HG03045 (cell line): ENCODE results near the gene LMLN.
"Not testable (repeated sequence)": the region's sequence is repeated elsewhere in the genome, so short reads cannot be mapped to it uniquely, and the experiment has no call there.

ENCODE experiments used
- ATAC-seq: cut with Tn5 transposase; IDR thresholded peaks from one replicate; pipeline ENCODE4 v1.9.1; 2021; ENCODE audit warnings: mild to moderate bottlenecking, moderate library complexity; ENCODE audit not compliant: unreplicated experiment

Gene LMLN

GRCh38 chr3:198025644-198026043, 65.6 kb downstream of the LMLN start:
- no peak for ATAC-seq

- ATAC-seq, result no peak
These were observed 66.6 kb downstream of the LMLN start for GRCh38 chr3:198026620-198027019.

DNA sequence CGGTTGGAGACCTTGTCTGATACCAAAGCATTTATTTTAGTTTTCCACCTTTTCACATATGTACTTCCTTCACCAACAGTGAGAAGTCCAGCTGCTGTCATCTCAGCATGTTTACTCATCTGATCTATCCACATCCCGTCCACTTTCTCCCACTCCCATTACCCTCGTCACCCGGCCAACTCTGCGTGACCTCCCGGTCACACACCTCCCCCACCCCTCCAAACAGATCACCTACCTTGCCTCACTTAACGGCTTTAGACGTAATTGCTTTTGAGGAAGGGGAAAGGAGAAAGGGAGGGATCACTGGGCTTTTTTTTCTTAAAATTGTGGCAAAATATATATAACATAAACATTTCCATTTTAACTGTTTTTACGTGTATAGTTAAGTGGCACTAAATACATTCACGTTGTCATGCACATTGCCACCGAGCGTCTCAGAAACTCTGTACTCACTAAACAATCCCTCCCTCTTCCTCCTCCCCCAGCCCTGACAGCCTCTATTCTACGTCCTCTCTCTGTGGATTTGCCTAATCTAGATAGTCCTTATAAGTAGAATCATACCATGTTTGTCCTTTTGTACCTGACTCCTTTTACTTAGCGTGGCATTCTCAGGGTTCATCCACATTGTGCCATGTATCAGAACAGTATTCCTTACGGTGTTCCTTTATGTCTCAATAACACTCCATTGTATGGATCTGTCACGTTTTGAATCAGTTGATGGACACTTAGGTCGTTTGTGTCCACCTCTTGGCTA, 67.2 kb downstream of the LMLN start:
- ATAC-seq, result no peak

DNA sequence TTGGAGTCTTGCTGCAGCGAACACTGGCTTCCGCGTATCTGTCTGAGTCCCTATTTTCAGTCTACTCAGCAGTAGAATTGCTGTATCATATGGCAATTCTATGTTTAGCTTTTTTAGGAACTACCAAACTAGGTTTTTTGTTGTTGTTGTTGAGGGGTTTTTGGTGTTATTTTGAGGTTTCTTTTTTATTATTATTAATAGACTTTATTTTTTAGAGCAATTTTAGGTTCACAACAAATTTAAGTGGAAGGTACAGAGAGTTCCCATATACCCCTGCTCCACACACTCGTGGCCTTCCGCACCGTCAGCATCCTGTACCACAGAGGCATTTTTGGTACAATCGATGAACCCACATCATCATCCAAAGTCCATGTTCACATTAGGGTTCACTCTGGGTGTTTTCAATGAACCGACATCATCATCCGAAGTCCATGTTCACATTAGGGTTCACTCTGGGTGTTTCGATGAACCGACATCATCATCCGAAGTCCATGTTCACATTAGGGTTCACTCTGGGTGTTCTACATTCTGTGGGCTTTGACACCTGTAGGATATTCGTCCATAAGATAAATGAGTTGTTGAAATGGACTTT, 67.9 kb downstream of the LMLN start:
- no peak for ATAC-seq

- no peak for ATAC-seq
These were observed 68.7 kb downstream of the LMLN start for GRCh38 chr3:198028718-198029117.

DNA sequence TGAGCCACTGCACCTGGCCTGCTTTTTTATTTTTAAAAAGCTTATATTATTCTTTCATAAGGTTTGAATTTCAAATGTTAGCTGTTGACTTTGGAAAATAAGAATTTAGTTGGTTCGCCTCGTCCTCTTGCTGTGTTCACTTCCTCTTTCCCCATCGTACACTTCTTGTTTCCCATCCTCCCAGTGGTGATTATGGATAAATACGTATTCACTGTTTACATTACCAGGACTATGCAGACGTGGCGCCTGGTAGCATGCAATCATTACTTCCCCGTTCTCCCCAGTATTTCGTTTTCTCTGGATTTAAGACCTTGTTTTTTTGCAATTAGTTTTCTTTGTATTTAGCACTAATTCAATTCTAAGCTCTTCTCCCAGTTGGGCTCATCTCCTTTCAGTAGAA, 70.1 kb downstream of the LMLN start:
- no peak for ATAC-seq

GRCh38 chr3:198030726-198031125, 70.7 kb downstream of the LMLN start:
- no peak for ATAC-seq

DNA sequence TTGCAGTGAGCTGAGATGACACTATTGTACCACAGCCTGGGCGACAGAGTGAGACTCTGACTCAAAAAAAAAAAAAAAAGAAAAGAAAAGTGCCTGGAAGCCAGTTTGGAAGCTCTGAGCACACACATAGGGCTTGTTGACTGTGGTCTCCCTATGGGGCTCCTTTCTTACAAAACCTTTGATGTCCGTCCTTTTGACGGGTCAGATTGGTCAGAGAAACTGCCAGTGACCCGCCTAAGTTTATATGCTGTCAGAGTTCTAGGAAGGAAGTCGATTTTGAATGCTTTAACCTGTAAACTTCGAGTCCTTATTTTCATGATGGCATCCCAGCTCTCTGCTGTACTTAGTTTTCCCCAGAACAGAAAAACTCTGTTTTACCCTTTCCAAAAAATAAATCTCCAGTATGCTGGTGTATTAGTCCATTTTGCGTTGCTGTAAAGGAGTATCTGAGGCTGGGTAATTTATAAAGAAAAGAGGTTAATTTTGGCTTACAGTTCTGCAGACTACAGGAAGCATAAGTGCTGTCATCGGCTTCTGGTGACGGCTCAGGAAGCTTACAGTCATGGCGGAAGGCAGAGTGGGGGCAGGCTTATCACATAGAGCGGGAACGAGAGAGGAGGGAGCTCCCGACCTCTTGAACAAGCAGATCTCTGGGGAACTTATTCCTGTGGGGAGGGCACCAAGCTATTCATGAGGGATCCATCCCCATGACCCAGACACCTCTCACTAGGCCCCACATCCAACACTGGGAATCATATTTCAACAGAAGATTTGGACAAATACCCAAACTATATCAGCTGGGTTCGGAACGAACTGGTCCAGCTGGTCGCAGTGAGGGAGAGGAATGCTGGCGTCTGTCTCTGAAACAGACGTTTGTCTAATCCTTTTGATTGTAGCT, 72.3 kb downstream of the LMLN start:
- no peak for ATAC-seq

- no peak for ATAC-seq
These were observed 83.1 kb downstream of the LMLN start for GRCh38 chr3:198043119-198043518.

DNA sequence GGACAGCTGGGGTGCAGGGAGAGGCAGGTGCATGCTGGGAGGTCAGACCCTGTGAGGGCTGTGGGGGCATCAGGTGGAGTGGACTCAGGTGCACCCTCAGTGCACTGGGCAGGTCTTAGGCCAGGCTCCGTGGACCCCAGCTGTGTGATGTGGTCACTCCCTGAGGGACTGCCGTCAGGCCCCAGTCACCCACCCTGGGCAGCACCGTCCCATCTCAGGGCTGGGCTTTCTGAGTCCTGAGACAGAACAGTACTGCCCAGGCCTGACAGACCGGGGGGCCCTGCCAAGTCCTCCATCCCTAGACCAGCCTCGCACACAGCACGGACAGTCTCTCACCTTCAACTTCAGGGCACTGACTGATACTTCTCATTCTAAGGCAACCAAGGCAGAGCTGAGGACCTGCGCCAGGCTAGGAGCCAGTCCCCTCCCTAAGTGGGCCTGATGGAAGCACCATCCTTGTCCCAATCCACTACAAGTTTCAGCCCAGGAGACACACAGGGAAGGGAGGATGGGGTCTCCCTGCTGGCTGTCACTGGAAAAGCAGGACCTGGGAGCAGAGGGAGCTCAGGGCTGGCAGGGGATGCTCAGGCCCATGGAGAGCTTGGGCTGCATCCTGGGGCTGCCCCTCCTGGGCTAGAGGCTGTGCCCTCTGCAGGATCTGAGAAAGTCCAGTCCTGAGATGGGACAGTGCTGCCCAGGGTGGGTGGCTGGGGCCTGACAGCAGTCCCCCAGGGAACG, 86.3 kb downstream of the LMLN start:
- ATAC-seq, result no peak

DNA sequence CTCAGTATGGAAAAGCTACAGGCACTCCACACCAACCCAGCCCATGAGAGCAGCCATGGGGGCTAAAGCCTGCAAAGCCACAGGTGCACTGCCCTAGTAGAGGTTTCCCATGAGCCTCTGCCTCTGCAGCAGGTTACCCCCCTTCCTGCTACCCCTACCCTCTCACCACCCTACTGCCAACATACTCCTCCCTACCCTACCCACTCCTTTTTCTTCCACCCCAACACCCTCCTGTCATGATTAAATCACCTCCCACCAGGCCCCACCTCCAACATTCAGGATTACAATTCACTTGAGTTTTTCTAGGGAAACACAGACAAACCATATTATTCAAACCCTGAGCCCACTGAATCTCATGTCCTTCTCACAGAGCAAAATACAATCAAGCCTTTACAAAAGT, 88.4 kb downstream of the LMLN start:
- ATAC-seq, result no peak

DNA sequence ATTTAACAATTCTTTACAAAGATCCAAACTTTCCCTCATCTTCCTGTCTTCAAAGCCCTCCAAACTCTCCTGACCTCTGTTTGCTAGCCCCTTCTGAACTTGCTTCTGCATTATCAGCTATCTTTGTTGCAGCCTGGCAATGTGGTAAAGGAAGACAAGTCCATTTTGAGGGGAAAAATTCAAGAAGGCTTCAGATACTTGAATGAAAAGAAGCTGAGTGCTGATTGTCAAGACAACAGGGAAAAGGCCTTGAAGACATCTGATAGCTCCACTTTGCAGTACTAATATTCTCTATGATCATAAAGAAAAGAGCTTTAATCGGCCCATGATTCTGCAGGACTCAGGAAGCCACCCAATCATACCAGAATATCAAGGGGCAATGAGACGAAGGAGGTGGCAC, 91.8 kb downstream of the LMLN start:
- ATAC-seq, result no peak

DNA sequence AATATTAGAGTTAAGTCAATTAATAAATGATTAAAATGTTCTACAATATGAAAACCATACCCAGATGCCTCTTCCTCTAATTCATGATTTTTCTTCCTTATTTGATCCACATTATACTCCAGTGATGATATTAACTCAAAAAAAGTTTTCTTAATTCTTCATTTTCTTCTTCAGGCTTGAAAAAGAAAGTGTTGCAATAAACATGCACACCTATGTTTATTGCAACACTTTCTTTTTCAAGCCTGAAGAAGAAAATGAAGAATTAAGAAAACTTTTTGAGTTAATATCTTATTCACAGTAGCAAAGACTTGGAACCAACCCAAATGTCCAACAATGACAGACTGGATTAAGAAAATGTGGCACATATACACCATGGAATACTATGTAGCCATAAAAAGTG, 93.4 kb downstream of the LMLN start:
- ATAC-seq, result not testable (repeated sequence)

- ATAC-seq, result no peak
These were observed 101.4 kb downstream of the LMLN start for GRCh38 chr3:198061119-198062067.

- ATAC-seq, result no peak
These were observed 102.0 kb downstream of the LMLN start for GRCh38 chr3:198062068-198062465.

DNA sequence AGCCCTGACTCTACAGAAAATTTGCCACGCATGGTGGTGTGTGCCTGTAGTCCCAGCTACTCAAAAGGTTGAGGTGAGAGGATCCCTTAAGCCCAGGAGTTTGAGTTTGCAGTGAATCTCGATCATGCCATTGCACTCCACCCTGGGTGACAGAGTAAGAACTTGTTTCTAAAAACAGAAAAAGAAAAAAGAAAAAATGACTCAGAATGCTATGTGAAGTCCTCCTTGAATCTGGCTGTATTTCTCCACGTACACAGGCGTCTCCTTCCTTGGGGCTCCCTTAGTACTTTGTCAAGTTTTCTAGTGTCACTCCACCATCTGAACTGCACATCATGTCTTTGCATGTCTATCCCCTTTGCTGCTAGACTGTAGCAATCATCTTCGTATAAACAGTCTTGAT, 104.4 kb downstream of the LMLN start:
- no peak for ATAC-seq

DNA sequence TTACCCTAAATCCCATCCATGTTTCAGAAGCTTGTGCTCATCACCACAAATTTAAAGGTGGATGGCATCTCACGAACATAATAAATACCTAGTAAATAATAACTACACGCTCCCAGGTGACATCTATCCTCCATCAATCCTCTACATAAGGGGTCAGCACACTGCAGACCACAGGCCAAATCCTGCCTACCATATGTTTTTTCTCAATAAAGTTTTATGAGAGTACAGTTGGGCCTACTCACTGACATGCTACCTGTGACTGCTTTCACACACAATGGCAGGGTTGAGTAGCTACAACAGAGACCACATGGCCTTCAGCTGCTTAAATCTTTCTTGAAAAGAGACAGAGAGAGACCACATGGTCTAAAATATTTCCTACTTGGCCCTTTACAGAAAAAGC, 105.9 kb downstream of the LMLN start:
- ATAC-seq, result no peak

DNA sequence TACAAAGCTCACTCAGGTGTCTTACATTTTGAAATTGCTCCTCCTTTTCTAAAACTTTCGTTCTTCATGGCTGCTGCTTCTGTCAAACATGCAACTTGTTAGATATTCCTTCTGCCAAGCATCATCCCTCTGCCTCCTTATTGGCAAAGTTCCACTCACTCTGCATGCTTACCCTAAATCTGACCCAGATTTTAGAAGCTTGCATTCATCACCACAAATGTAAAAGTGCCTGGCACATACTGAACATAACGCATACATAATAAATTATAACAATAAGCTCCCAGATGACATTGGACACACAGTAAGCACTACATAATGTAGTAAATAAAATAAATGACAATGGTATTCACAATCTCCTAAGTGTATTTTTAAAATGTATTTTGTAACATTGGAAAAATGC, 107.4 kb downstream of the LMLN start:
- no peak for ATAC-seq

- no peak for ATAC-seq
These were observed 110.9 kb downstream of the LMLN start for GRCh38 chr3:198070871-198071270.
